Measurements from ENCODE around the gene MTMR4.
A peak's percentile ranks its signal among the peaks of the same experiment; 100 is the strongest.

MTMR4 gene

GRCh38 chr17:58470356-58470755, 44.1 kb downstream of the MTMR4 start:
- in situ Hi-C loops (cut with HindIII; ENCODE audit: low sequenced_read_pairs): no loop called here

GRCh38 chr17:58468944-58469343, 45.5 kb downstream of the MTMR4 start:
- no peak for TF ChIP-seq CTCF (IDR thresholded peaks at IDR 0.05; ENCODE audit: low read depth, low read length, missing control alignments)
- in situ Hi-C loops (cut with HindIII; ENCODE audit: low sequenced_read_pairs): no loop called here
- DNase-seq (ENCODE audit: low read depth): no peak
- no peak overlapping the region for H3K4me3 ChIP-seq (ENCODE audit: low read depth, low read length)

More at GRCh38 chr17:58470356-58470755, 44.1 kb downstream of the MTMR4 start:
- DNase-seq (ENCODE audit: low read depth): no peak
- H3K4me3 ChIP-seq (ENCODE audit: low read depth, low read length): no peak overlapping the region
- TF ChIP-seq CTCF (IDR thresholded peaks at IDR 0.05; ENCODE audit: low read depth, low read length, missing control alignments): no peak

GRCh38 chr17:58455491-58455890, 58.9 kb downstream of the MTMR4 start:
- DNase-seq (ENCODE audit: low read depth): no peak
- in situ Hi-C loops (cut with HindIII; ENCODE audit: low sequenced_read_pairs): no loop called here
- no peak overlapping the region for H3K4me3 ChIP-seq (ENCODE audit: low read depth, low read length)
- no peak for TF ChIP-seq CTCF (IDR thresholded peaks at IDR 0.05; ENCODE audit: low read depth, low read length, missing control alignments)

- no peak for DNase-seq (ENCODE audit: low read depth)
- in situ Hi-C loops (cut with HindIII; ENCODE audit: low sequenced_read_pairs): no loop called here
- H3K4me3 ChIP-seq (ENCODE audit: low read depth, low read length): no peak overlapping the region
- no peak for TF ChIP-seq CTCF (IDR thresholded peaks at IDR 0.05; ENCODE audit: low read depth, low read length, missing control alignments)
These were observed 61.7 kb downstream of the MTMR4 start for GRCh38 chr17:58452738-58453137.

- TF ChIP-seq CTCF (IDR thresholded peaks at IDR 0.05; ENCODE audit: low read depth, low read length, missing control alignments): peak; percentile 88
- H3K4me3 ChIP-seq (ENCODE audit: low read depth, low read length): no peak overlapping the region
- peak; percentile 81 for DNase-seq (ENCODE audit: low read depth)
- in situ Hi-C loops (cut with HindIII; ENCODE audit: low sequenced_read_pairs): loop anchor here (25.0 kb wide), 1 partner anchor 160 kb away; the partner anchor contains the start of gene MPO
These were observed 67.1 kb downstream of the MTMR4 start for GRCh38 chr17:58447039-58447975.

GRCh38 chr17:58446086-58446485, 68.4 kb downstream of the MTMR4 start:
- in situ Hi-C loops (cut with HindIII; ENCODE audit: low sequenced_read_pairs): loop anchor here (25.0 kb wide), 1 partner anchor 159 kb away; the partner anchor contains the start of gene MPO
- no peak for TF ChIP-seq CTCF (IDR thresholded peaks at IDR 0.05; ENCODE audit: low read depth, low read length, missing control alignments)
- no peak for DNase-seq (ENCODE audit: low read depth)
- H3K4me3 ChIP-seq (ENCODE audit: low read depth, low read length): no peak overlapping the region
